IPS-15b (cell line): ENCODE data around the gene NHSL2.

ENCODE experiments used
- H3K27me3 ChIP-seq: one replicate; pipeline ENCODE4 v1.6.1; 2013; ENCODE audit warnings: low read length; ENCODE audit not compliant: control insufficient read depth, insufficient read depth
- H3K36me3 ChIP-seq: one replicate; pipeline ENCODE4 v1.6.1; 2013; ENCODE audit warnings: low read length; ENCODE audit not compliant: control insufficient read depth, insufficient read depth
- H3K4me1 ChIP-seq: one replicate; pipeline ENCODE4 v1.6.1; 2013; ENCODE audit warnings: mild to moderate bottlenecking, low read length; ENCODE audit not compliant: control insufficient read depth, insufficient read depth
- H3K4me3 ChIP-seq: one replicate; pipeline ENCODE4 v1.5.1; 2013; ENCODE audit warnings: low read depth, low read length
- H3K9ac ChIP-seq: one replicate; pipeline ENCODE4 v1.6.1; 2013; ENCODE audit warnings: low read depth, mild to moderate bottlenecking, low read length
- H3K9me3 ChIP-seq: one replicate; pipeline ENCODE4 v1.6.1; 2013; ENCODE audit warnings: mild to moderate bottlenecking, low read length; ENCODE audit not compliant: control insufficient read depth, insufficient read depth

The NHSL2 gene

GRCh38 chrX:71930298-71930697 is 19.7 kb downstream of the NHSL2 start:
- no peak overlapping the region for H3K4me3 ChIP-seq
- H3K27me3 ChIP-seq = no peaks in the 10 kb centered on the region
- H3K9me3 ChIP-seq = no peaks in the 10 kb centered on the region
- peaks cover 4% of the 10 kb centered on the region for H3K4me1 ChIP-seq
- no peak overlapping the region for H3K9ac ChIP-seq
- no peaks in the 10 kb centered on the region for H3K36me3 ChIP-seq

- Histone ChIP-seq H3K9ac (no peak overlapping the region), H3K4me3 (no peak overlapping the region), H3K36me3 (no peaks in the 10 kb centered on the region), H3K27me3 (no peaks in the 10 kb centered on the region), H3K9me3 (peaks cover 3% of the 10 kb centered on the region), H3K4me1 (peaks cover 11% of the 10 kb centered on the region)
Observed at GRCh38 chrX:71935476-71935875, 24.8 kb downstream of the NHSL2 start.

GRCh38 chrX:71936632-71937031 is 26.0 kb downstream of the NHSL2 start:
- H3K36me3 ChIP-seq = no peaks in the 10 kb centered on the region
- H3K9me3 ChIP-seq = peaks cover 3% of the 10 kb centered on the region
- peaks cover 11% of the 10 kb centered on the region for H3K4me1 ChIP-seq
- H3K4me3 ChIP-seq = no peak overlapping the region
- no peaks in the 10 kb centered on the region for H3K27me3 ChIP-seq
- H3K9ac ChIP-seq = no peak overlapping the region

GRCh38 chrX:71938371-71938770 is 27.7 kb downstream of the NHSL2 start:
- Histone ChIP-seq H3K36me3 (no peaks in the 10 kb centered on the region), H3K4me1 (peaks cover 11% of the 10 kb centered on the region), H3K4me3 (no peak overlapping the region), H3K9ac (no peak overlapping the region), H3K27me3 (no peaks in the 10 kb centered on the region), H3K9me3 (peaks cover 3% of the 10 kb centered on the region)

- no peak overlapping the region for H3K9ac ChIP-seq
- peaks cover 3% of the 10 kb centered on the region for H3K4me1 ChIP-seq
- H3K9me3 ChIP-seq = peaks cover 3% of the 10 kb centered on the region
- H3K36me3 ChIP-seq = no peaks in the 10 kb centered on the region
- no peak overlapping the region for H3K4me3 ChIP-seq
- no peaks in the 10 kb centered on the region for H3K27me3 ChIP-seq
Observed at GRCh38 chrX:71941145-71941544, 30.5 kb downstream of the NHSL2 start.

GRCh38 chrX:71941776-71942175 is 31.1 kb downstream of the NHSL2 start:
- no peak overlapping the region for H3K9ac ChIP-seq
- H3K4me1 ChIP-seq = no peaks in the 10 kb centered on the region
- no peaks in the 10 kb centered on the region for H3K27me3 ChIP-seq
- H3K9me3 ChIP-seq = peaks cover 3% of the 10 kb centered on the region
- no peak overlapping the region for H3K4me3 ChIP-seq
- no peaks in the 10 kb centered on the region for H3K36me3 ChIP-seq

- Histone ChIP-seq H3K9me3 (no peaks in the 10 kb centered on the region), H3K9ac (no peak overlapping the region)
Observed at GRCh38 chrX:71944369-71944768, 33.7 kb downstream of the NHSL2 start.

GRCh38 chrX:71945237-71945805 is 34.7 kb downstream of the NHSL2 start:
- no peaks in the 10 kb centered on the region for H3K36me3 ChIP-seq
- no peaks in the 10 kb centered on the region for H3K27me3 ChIP-seq
- no peak overlapping the region for H3K9ac ChIP-seq
- no peak overlapping the region for H3K4me3 ChIP-seq
- H3K4me1 ChIP-seq = peaks cover 2% of the 10 kb centered on the region
- no peaks in the 10 kb centered on the region for H3K9me3 ChIP-seq

More at GRCh38 chrX:71944369-71944768, 33.7 kb downstream of the NHSL2 start:
- no peak overlapping the region for H3K4me3 ChIP-seq
- no peaks in the 10 kb centered on the region for H3K36me3 ChIP-seq
- no peaks in the 10 kb centered on the region for H3K27me3 ChIP-seq
- peaks cover 2% of the 10 kb centered on the region for H3K4me1 ChIP-seq

GRCh38 chrX:71949363-71949762 is 38.7 kb downstream of the NHSL2 start:
- H3K36me3 ChIP-seq = no peaks in the 10 kb centered on the region
- H3K9me3 ChIP-seq = no peaks in the 10 kb centered on the region
- no peak overlapping the region for H3K9ac ChIP-seq
- H3K4me3 ChIP-seq = no peak overlapping the region
- no peaks in the 10 kb centered on the region for H3K27me3 ChIP-seq
- H3K4me1 ChIP-seq = peaks cover 5% of the 10 kb centered on the region

GRCh38 chrX:71949844-71950445 is 39.3 kb downstream of the NHSL2 start:
- Histone ChIP-seq H3K9ac (no peak overlapping the region), H3K4me3 (no peak overlapping the region), H3K36me3 (no peaks in the 10 kb centered on the region)

GRCh38 chrX:71953391-71953790 is 42.7 kb downstream of the NHSL2 start:
- no peaks in the 10 kb centered on the region for H3K27me3 ChIP-seq
- no peak overlapping the region for H3K4me3 ChIP-seq
- H3K36me3 ChIP-seq = no peaks in the 10 kb centered on the region
- no peak overlapping the region for H3K9ac ChIP-seq
- peaks cover 9% of the 10 kb centered on the region for H3K4me1 ChIP-seq
- H3K9me3 ChIP-seq = no peaks in the 10 kb centered on the region

More at GRCh38 chrX:71949844-71950445, 39.3 kb downstream of the NHSL2 start:
- Histone ChIP-seq H3K4me1 (peaks cover 5% of the 10 kb centered on the region), H3K9me3 (no peaks in the 10 kb centered on the region), H3K27me3 (no peaks in the 10 kb centered on the region)

GRCh38 chrX:71953946-71954345 is 43.3 kb downstream of the NHSL2 start:
- Histone ChIP-seq H3K9me3 (no peaks in the 10 kb centered on the region), H3K36me3 (no peaks in the 10 kb centered on the region), H3K9ac (no peak overlapping the region), H3K27me3 (no peaks in the 10 kb centered on the region), H3K4me3 (no peak overlapping the region), H3K4me1 (peaks cover 9% of the 10 kb centered on the region)
